IMR-90 (cell line): ENCODE results near the gene PUDP. TPM values are rescaled to one million over a fixed set of nuclear protein-coding genes. Genes with fewer than 3 reads are reported as not detected.

ENCODE experiments used
- ATAC-seq: fragments of 200-7000 bp; cut with Tn5 transposase; 2 replicates; pipeline ENCODE4 v1.9.1; 2020; ENCODE audit warnings: low read depth, mild to moderate bottlenecking, moderate library complexity
- BruUV-seq: library from RNA; stranded (reverse); fragments of 400-500 nt; replicated peaks from 2 replicates; lab custom pipeline; 2021; lab: Mats Ljungman, UMichigan
- CTCF ChIA-PET: fragments of 300-600 bp; formaldehyde crosslinking; extraction: SDS; loops from one replicate; lab custom pipeline; 2021; ENCODE audit warnings: antibody characterized with exemption; lab: Yijun Ruan, JAX
- POLR2A ChIA-PET: fragments of 300-600 bp; sonication (Branson Sonifier 250); formaldehyde crosslinking; loops from one replicate; lab custom pipeline; 2022; ENCODE audit warnings: antibody characterized with exemption; ENCODE audit not compliant: unreplicated experiment; lab: Charles Lee
- DNase-seq: peaks from one replicate; pipeline ENCODE4 v3.0.0; 2013
- H2AFZ ChIP-seq: replicated peaks from 2 replicates; pipeline ENCODE3; 2013; ENCODE audit warnings: low read length, mild to moderate bottlenecking; ENCODE audit not compliant: poor library complexity
- H2AK5ac ChIP-seq: 2 replicates; pipeline ENCODE4 v1.6.1; 2013; ENCODE audit warnings: low read depth, low read length, inconsistent platforms
- H2AK9ac ChIP-seq: replicated peaks from 2 replicates; pipeline ENCODE3; 2013; ENCODE audit warnings: mild to moderate bottlenecking, low read depth, low read length, moderate library complexity; ENCODE audit not compliant: poor library complexity
- H2BK120ac ChIP-seq: 2 replicates; pipeline ENCODE4 v1.6.1; 2013; ENCODE audit warnings: low read depth, low read length, inconsistent platforms
- H2BK15ac ChIP-seq: 3 replicates; pipeline ENCODE4 v1.6.1; 2013; ENCODE audit warnings: low read depth, low read length, inconsistent platforms
- H2BK20ac ChIP-seq: 2 replicates; pipeline ENCODE4 v1.6.1; 2013; ENCODE audit warnings: low read depth, mild to moderate bottlenecking, inconsistent platforms, low read length, moderate library complexity
- H2BK5ac ChIP-seq: 2 replicates; pipeline ENCODE4 v1.6.1; 2013; ENCODE audit warnings: mild to moderate bottlenecking, low read depth, low read length, inconsistent platforms; ENCODE audit not compliant: poor library complexity, severe bottlenecking
- H3K14ac ChIP-seq: replicated peaks from 2 replicates; pipeline ENCODE4 v1.6.1; 2013; ENCODE audit warnings: low read depth, low read length, inconsistent platforms
- H3K18ac ChIP-seq: 2 replicates; pipeline ENCODE4 v1.6.1; 2013; ENCODE audit warnings: low read depth, low read length, control low read depth
- H3K23ac ChIP-seq: 2 replicates; pipeline ENCODE4 v1.6.1; 2013; ENCODE audit warnings: low read depth, low read length, inconsistent platforms
- H3K27ac ChIP-seq: 2 replicates; pipeline ENCODE4 v1.5.1; 2013; ENCODE audit warnings: mild to moderate bottlenecking, control low read depth, low read length; ENCODE audit not compliant: insufficient read depth
- H3K27me3 ChIP-seq: 2 replicates; pipeline ENCODE4 v1.6.1; 2013; ENCODE audit warnings: low read length; ENCODE audit not compliant: control insufficient read depth, insufficient read depth
- H3K36me3 ChIP-seq: 2 replicates; pipeline ENCODE4 v1.6.1; 2013; ENCODE audit warnings: low read length, mixed read lengths; ENCODE audit not compliant: control insufficient read depth, insufficient read depth
- H3K4ac ChIP-seq: 2 replicates; pipeline ENCODE4 v1.6.1; 2013; ENCODE audit warnings: low read depth, low read length, inconsistent platforms
- H3K4me1 ChIP-seq: 2 replicates; pipeline ENCODE4 v1.6.1; 2013; ENCODE audit warnings: low read length, mixed read lengths; ENCODE audit not compliant: control insufficient read depth, insufficient read depth
- H3K4me2 ChIP-seq: 2 replicates; pipeline ENCODE4 v1.6.1; 2013; ENCODE audit warnings: low read depth, mild to moderate bottlenecking, control low read depth, low read length, moderate library complexity
- H3K4me3 ChIP-seq: 2 replicates; pipeline ENCODE4 v1.5.1; 2013; ENCODE audit warnings: low read depth, mild to moderate bottlenecking, control low read depth, low read length, moderate library complexity; ENCODE audit not compliant: insufficient read depth
- H3K56ac ChIP-seq: 2 replicates; pipeline ENCODE4 v1.6.1; 2013; ENCODE audit warnings: low read length, inconsistent platforms; ENCODE audit not compliant: insufficient read depth; ENCODE audit errors: extremely low read depth
- H3K79me1 ChIP-seq, 2 experiments: 2 replicates each; pipeline ENCODE4 v1.6.1; 2013; ENCODE audit warnings: low read length in 2 of 2, inconsistent platforms in 1 of 2, low read depth in 1 of 2
- H3K9ac ChIP-seq: 2 replicates; pipeline ENCODE4 v1.6.1; 2013; ENCODE audit warnings: low read depth, low read length, control low read depth
- H3K9me1 ChIP-seq: 2 replicates; pipeline ENCODE4 v1.6.1; 2013; ENCODE audit warnings: low read length, inconsistent platforms; ENCODE audit not compliant: insufficient read depth
- H3K9me3 ChIP-seq: 2 replicates; pipeline ENCODE4 v1.6.1; 2013; ENCODE audit warnings: low read length; ENCODE audit not compliant: control insufficient read depth, insufficient read depth
- H4K20me1 ChIP-seq: 2 replicates; pipeline ENCODE4 v1.6.1; 2013; ENCODE audit warnings: low read length, inconsistent platforms; ENCODE audit not compliant: insufficient read depth
- H4K5ac ChIP-seq: 2 replicates; pipeline ENCODE4 v1.6.1; 2013; ENCODE audit warnings: mild to moderate bottlenecking, low read depth, low read length, control low read depth
- H4K8ac ChIP-seq, 2 experiments: 2 replicates each; pipeline ENCODE4 v1.6.1; 2013; ENCODE audit warnings: low read depth in 2 of 2, low read length in 2 of 2, control low read depth in 1 of 2, inconsistent platforms in 1 of 2
- H4K91ac ChIP-seq: 2 replicates; pipeline ENCODE4 v1.6.1; 2013; ENCODE audit warnings: low read depth, low read length, inconsistent platforms; ENCODE audit not compliant: insufficient read depth
- CHD1 ChIP-seq: IDR thresholded peaks from 2 replicates; pipeline ENCODE4 v1.6.1; 2012; ENCODE audit warnings: low read depth, low read length, improper control_type of control experiment
- CTCF ChIP-seq: conservative IDR thresholded peaks from 2 replicates; pipeline ENCODE4 v1.5.1; 2012; ENCODE audit warnings: mild to moderate bottlenecking, low read depth, low read length, improper control_type of control experiment
- FOS ChIP-seq: fragments of 150-350 bp; IDR thresholded peaks from 2 replicates; pipeline ENCODE4 v1.6.1; 2016; ENCODE audit warnings: low read depth, low read length
- MAFK ChIP-seq: IDR thresholded peaks from 2 replicates; pipeline ENCODE4 v1.6.1; 2012; ENCODE audit warnings: low read depth, low read length, improper control_type of control experiment
- POLR2A ChIP-seq: IDR thresholded peaks from 2 replicates; pipeline ENCODE4 v1.6.1; 2012; ENCODE audit warnings: mild to moderate bottlenecking, low read depth, low read length
- RAD21 ChIP-seq: IDR thresholded peaks from 2 replicates; pipeline ENCODE4 v1.6.1; 2012; ENCODE audit warnings: low read length, improper control_type of control experiment
- RCOR1 ChIP-seq: IDR thresholded peaks from 2 replicates; pipeline ENCODE4 v1.6.1; 2012; ENCODE audit warnings: mild to moderate bottlenecking, low read length, improper control_type of control experiment; ENCODE audit not compliant: insufficient replicate concordance
- RFX5 ChIP-seq: IDR thresholded peaks from 2 replicates; pipeline ENCODE4 v1.8.0; 2012; ENCODE audit warnings: low read depth, mild to moderate bottlenecking, low read length, moderate library complexity
- SMC3 ChIP-seq: fragments of 150-350 bp; IDR thresholded peaks from 2 replicates; pipeline ENCODE4 v1.6.1; 2016; ENCODE audit warnings: low read depth, mild to moderate bottlenecking, antibody characterized with exemption, low read length, moderate library complexity
- WGBS, 2 experiments: methylation state at CpG; one replicate each; pipeline versions ENCODE4 v1.1.5 to v1.1.7; 2013; ENCODE audit warnings: missing lambda C conversion rate in 2 of 2; ENCODE audit not compliant: insufficient read length in 1 of 2; ENCODE audit errors: extremely low coverage in 2 of 2; 5-methylcytosine and 5-hydroxymethylcytosine counted together
- dilution Hi-C: fragments of 300-500 bp; cut with HindIII; formaldehyde crosslinking; loops from one replicate; pipeline ENCODE4 v1.14.3; 2018; ENCODE audit warnings: low sequenced_read_pairs; ENCODE audit not compliant: unreplicated experiment
- in situ Hi-C: fragments of 300-500 bp; cut with MboI; formaldehyde crosslinking; loops from 3 replicates; pipeline ENCODE4 v1.14.3; 2019; ENCODE audit warnings: low sequenced_read_pairs, inconsistent platforms, mixed read lengths
- intact Hi-C: fragments of 100-400 bp; cut with micrococcal nuclease; formaldehyde crosslinking; loops from 2 replicates; pipeline ENCODE4 v1.10.0; 2022
- polyA plus RNA-seq, 3 experiments: library from polyadenylated mRNA; depleted of rRNA; stranded (reverse); fragments of >200 nt; gene quantifications; 2 replicates each; pipeline ENCODE4 v1.2.3, GENCODE V29; 2012; ENCODE audit warnings: low replicate concordance in 1 of 3
- total RNA-seq: library from RNA; depleted of rRNA; stranded (reverse); fragments of >200 nt; gene quantifications from 2 replicates; pipeline ENCODE4 v1.2.3, GENCODE V29; 2012
- TF ChIP-seq, protein P1 (sequence below): fragments of 150-350 bp; IDR thresholded peaks from 2 replicates; pipeline ENCODE4 v1.6.1; 2016; ENCODE audit warnings: low read depth, mild to moderate bottlenecking, low read length, moderate library complexity, borderline replicate concordance

PUDP gene
- total and polyA plus RNA-seq, 2 of the 4 experiments (the other 2 are of a cell fraction), result 22.2 to 28.6 TPM

DNA sequence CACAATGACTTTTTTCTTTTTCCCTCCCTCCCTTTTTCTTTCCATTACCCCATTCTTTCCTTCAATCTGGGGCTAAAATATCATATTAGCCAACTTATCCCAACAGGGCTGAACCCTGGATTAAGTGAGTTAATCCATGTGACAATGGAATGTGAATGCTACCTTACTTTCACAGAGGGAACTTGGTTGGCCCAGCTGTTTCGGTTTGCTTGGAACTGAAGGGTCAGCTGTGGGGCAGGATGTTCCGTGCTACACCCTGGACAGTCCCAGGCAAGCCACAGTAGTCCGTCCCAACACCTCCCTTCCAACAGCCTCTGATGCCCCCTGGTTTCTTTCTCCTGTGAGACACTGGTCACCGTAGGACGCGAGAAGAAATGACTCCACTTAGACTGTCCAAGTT lies 95.4 kb downstream of the PUDP start:
- TF ChIP-seq MAFK, result no peak
- TF ChIP-seq, protein P1, sequence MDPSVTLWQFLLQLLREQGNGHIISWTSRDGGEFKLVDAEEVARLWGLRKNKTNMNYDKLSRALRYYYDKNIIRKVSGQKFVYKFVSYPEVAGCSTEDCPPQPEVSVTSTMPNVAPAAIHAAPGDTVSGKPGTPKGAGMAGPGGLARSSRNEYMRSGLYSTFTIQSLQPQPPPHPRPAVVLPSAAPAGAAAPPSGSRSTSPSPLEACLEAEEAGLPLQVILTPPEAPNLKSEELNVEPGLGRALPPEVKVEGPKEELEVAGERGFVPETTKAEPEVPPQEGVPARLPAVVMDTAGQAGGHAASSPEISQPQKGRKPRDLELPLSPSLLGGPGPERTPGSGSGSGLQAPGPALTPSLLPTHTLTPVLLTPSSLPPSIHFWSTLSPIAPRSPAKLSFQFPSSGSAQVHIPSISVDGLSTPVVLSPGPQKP, result no peak
- no peak for TF ChIP-seq RFX5
- no peak for TF ChIP-seq RCOR1
- no peak for TF ChIP-seq CTCF
- no peak for TF ChIP-seq CHD1
- no peak for TF ChIP-seq FOS
- TF ChIP-seq RAD21, result no peak
- no peak for TF ChIP-seq POLR2A
- TF ChIP-seq SMC3, result no peak
- Histone ChIP-seq H4K8ac (no peak overlapping the region), H3K27ac (no peak overlapping the region), H4K91ac (no peak overlapping the region), H2AK5ac (no peak overlapping the region), H3K4ac (no peak overlapping the region), H2BK20ac (no peak overlapping the region), H3K23ac (no peak overlapping the region), H2AK9ac (no peak overlapping the region), H2AFZ (no peak overlapping the region), H3K4me2 (no peak overlapping the region), H4K5ac (no peak overlapping the region), H2BK15ac (no peak overlapping the region), H3K9ac (no peak overlapping the region), H3K27me3 (no peaks in the 10 kb centered on the region), H3K14ac (no peak overlapping the region), H3K9me3 (no peaks in the 10 kb centered on the region), H2BK120ac (no peak overlapping the region), H3K18ac (no peak overlapping the region), H3K9me1 (peaks cover 2% of the 10 kb centered on the region; the same call in 1 of the 2 replicates), H2BK5ac (no peak overlapping the region), H3K79me1 (no peaks in the 10 kb centered on the region), H3K36me3 (peaks cover 15% of the 10 kb centered on the region), H3K4me3 (no peak overlapping the region), H3K56ac (no peak overlapping the region), H3K4me1 (no peaks in the 10 kb centered on the region), H4K20me1 (no peaks in the 10 kb centered on the region; the same call in 1 of the 2 replicates)
- ATAC-seq (no peak), DNase-seq (no peak)
- in situ Hi-C loops, result no loop called here
- BruUV-seq, result no TSS peak
- dilution Hi-C loops, result no loop called here
- POLR2A ChIA-PET, result no interaction called here
- WGBS, 2 experiments, result no CpG with 5 or more reads among the region's 6 CpGs
- CTCF ChIA-PET, result no interaction called here
- intact Hi-C loops, result no loop called here
